HepG2 (cell line): Measurements from ENCODE around the gene SLC1A2. TPM values are rescaled to one million over a fixed set of nuclear protein-coding genes. Genes with fewer than 3 reads are reported as not detected.

Experiments
- AKAP8 ChIP-seq: sonication (generic); formaldehyde crosslinking; IDR thresholded peaks from 2 replicates; pipeline ENCODE4 v1.5.1; 2020; ENCODE audit warnings: mild to moderate bottlenecking, missing genetic modification reagents
- AKNA ChIP-seq: sonication (generic); formaldehyde crosslinking; IDR thresholded peaks from 2 replicates; pipeline ENCODE4 v1.4.0; 2020; ENCODE audit warnings: missing genetic modification reagents, borderline replicate concordance
- CEBPZ ChIP-seq: IDR thresholded peaks from 2 replicates; pipeline ENCODE4 v1.6.1; 2012; ENCODE audit warnings: low read length, improper control_type of control experiment
- KDM2A ChIP-seq: sonication (generic); formaldehyde crosslinking; IDR thresholded peaks from 2 replicates; pipeline ENCODE4 v1.4.0; 2020; ENCODE audit warnings: low read depth, missing genetic modification reagents, borderline replicate concordance
- NCOR1 ChIP-seq: fragments of 200-600 bp; sonication (generic); IDR thresholded peaks from 2 replicates; pipeline ENCODE4 v1.7.0; 2017; ENCODE audit warnings: antibody characterized with exemption, low read length, borderline replicate concordance
- PAX8 ChIP-seq: sonication (generic); formaldehyde crosslinking; IDR thresholded peaks from 2 replicates; pipeline ENCODE4 v1.8.0; 2022; ENCODE audit warnings: mild to moderate bottlenecking, missing genetic modification reagents, borderline replicate concordance
- STAG1 ChIP-seq: sonication (generic); formaldehyde crosslinking; IDR thresholded peaks from 2 replicates; pipeline ENCODE4 v1.4.0; 2020; ENCODE audit warnings: missing genetic modification reagents
- TCF7 ChIP-seq: sonication (generic); IDR thresholded peaks from 2 replicates; pipeline ENCODE4 v1.6.1; 2016; ENCODE audit warnings: antibody characterized with exemption, low read depth
- TFDP2 ChIP-seq: sonication (generic); formaldehyde crosslinking; IDR thresholded peaks from 2 replicates; pipeline ENCODE4 v1.4.0; 2020; ENCODE audit warnings: missing genetic modification reagents
- ZMYM4 ChIP-seq: sonication (generic); formaldehyde crosslinking; IDR thresholded peaks from 2 replicates; pipeline ENCODE4 v1.8.1; 2023; ENCODE audit warnings: mild to moderate bottlenecking, missing genetic modification reagents
- ZNF552 ChIP-seq: sonication (generic); formaldehyde crosslinking; IDR thresholded peaks from 2 replicates; pipeline ENCODE4 v1.9.0; 2022; ENCODE audit warnings: missing genetic modification reagents, mild to moderate bottlenecking, borderline replicate concordance
- ZNF557 ChIP-seq: sonication (generic); formaldehyde crosslinking; IDR thresholded peaks from 2 replicates; pipeline ENCODE4 v1.4.0; 2020; ENCODE audit warnings: missing genetic modification reagents
- ZNF570 ChIP-seq: sonication (generic); formaldehyde crosslinking; IDR thresholded peaks from 2 replicates; pipeline ENCODE4 v1.4.0; 2020; ENCODE audit warnings: mild to moderate bottlenecking, missing genetic modification reagents, borderline replicate concordance
- ZNF672 ChIP-seq: sonication (generic); formaldehyde crosslinking; IDR thresholded peaks from 2 replicates; pipeline ENCODE4 v1.8.1; 2022; ENCODE audit warnings: missing genetic modification reagents
- ZNF687 ChIP-seq: sonication (generic); formaldehyde crosslinking; IDR thresholded peaks from 2 replicates; pipeline ENCODE4 v1.5.1; 2020; ENCODE audit warnings: mild to moderate bottlenecking, missing genetic modification reagents, moderate library complexity
- ZNF713 ChIP-seq: sonication (generic); formaldehyde crosslinking; IDR thresholded peaks from 2 replicates; pipeline ENCODE4 v1.4.0; 2020; ENCODE audit warnings: mild to moderate bottlenecking, missing genetic modification reagents
- ZNF781 ChIP-seq: sonication (generic); formaldehyde crosslinking; IDR thresholded peaks from 2 replicates; pipeline ENCODE4 v1.5.1; 2020; ENCODE audit warnings: borderline replicate concordance, mild to moderate bottlenecking, missing genetic modification reagents; ENCODE audit errors: not compliant biosample characterization
- polyA plus RNA-seq, 8 experiments: library from polyadenylated mRNA; depleted of rRNA in 3 of 8; stranded (reverse) in 7 of 8; unstranded in 1 of 8; fragments of >200 nt; fragmentation: Illumina TruSeq in 4 of 8; extraction: Trizol in 4 of 8; gene quantifications; 2 replicates each; pipeline versions ENCODE4 v1.2.1 to v1.2.3, GENCODE V29; 2011 to 2016; ENCODE audit warnings: low read depth in 4 of 8, missing spikeins in 1 of 8, mixed read lengths in 1 of 8; ENCODE audit not compliant: insufficient read depth in 1 of 8
- total RNA-seq, 5 experiments: library from RNA; depleted of rRNA; stranded (reverse); fragments of >200 nt; fragmentation: Illumina TruSeq; extraction: Trizol; gene quantifications; 2 replicates each; pipeline ENCODE4 v1.2.3, GENCODE V29; 2016; ENCODE audit warnings: low read depth in 1 of 5

Gene SLC1A2
- total and polyA plus RNA-seq, 2 of the 13 experiments (the other 11 are each of a cell fraction or from before 2014, with no cell fraction given): 23.2 to 43.2 TPM

- TF ChIP-seq KDM2A (CRISPR knock-in tag): no peak
- no peak for TF ChIP-seq PAX8 (CRISPR knock-in tag)
- no peak for TF ChIP-seq AKNA (CRISPR knock-in tag)
- no peak for TF ChIP-seq CEBPZ
- TF ChIP-seq TCF7: no peak
- TF ChIP-seq ZNF687 (CRISPR knock-in tag): peak; percentile 34
- TF ChIP-seq ZNF570 (CRISPR knock-in tag): no peak
- peak; percentile 71 for TF ChIP-seq ZMYM4 (CRISPR knock-in tag)
- TF ChIP-seq NCOR1: no peak
- TF ChIP-seq ZNF672 (CRISPR knock-in tag): no peak
- TF ChIP-seq AKAP8 (CRISPR knock-in tag): no peak
- TF ChIP-seq TFDP2 (CRISPR knock-in tag): 0 out of 2 replicates have a peak, but pooled peaks have one; percentile 20
- TF ChIP-seq ZNF552 (CRISPR knock-in tag): no peak
- TF ChIP-seq ZNF557 (CRISPR knock-in tag): no peak
- TF ChIP-seq ZNF781 (CRISPR knock-in tag): no peak
- TF ChIP-seq ZNF713: no peak
- TF ChIP-seq STAG1 (CRISPR knock-in tag): peak; percentile 62
Measured at GRCh38 chr11:35404388-35404775, 15.0 kb downstream of the SLC1A2 start (continued).
